WTC11 (cell line): Measurements from ENCODE around the gene MBOAT1. TPM values are rescaled to one million over a fixed set of nuclear protein-coding genes. Genes with fewer than 3 reads are reported as not detected.

Experiments used
- ATAC-seq: fragments of 200-7000 bp; cut with Tn5 transposase; 2 replicates; pipeline ENCODE4 v1.10.0; 2021; ENCODE audit warnings: mild to moderate bottlenecking, moderate library complexity
- CTCF ChIA-PET: fragments of 300-600 bp; sonication (Branson Sonifier 250); formaldehyde crosslinking; loops from one replicate; lab custom pipeline; 2021; ENCODE audit warnings: antibody characterized with exemption; lab: Charles Lee
- POLR2A ChIA-PET: fragments of 350-600 bp; sonication (Branson Sonifier 250); formaldehyde crosslinking; loops from one replicate; lab custom pipeline; 2021; ENCODE audit warnings: antibody characterized with exemption; lab: Charles Lee
- DNase-seq: peaks from one replicate; pipeline ENCODE4 v3.0.0; 2021; ENCODE audit warnings: low spot score
- H3K27ac Mint-ChIP-seq: 2 replicates; pipeline ENCODE4 v1.8.0; 2021; ENCODE audit warnings: mixed read lengths
- H3K27me3 Mint-ChIP-seq: 2 replicates; pipeline ENCODE4 v1.8.0; 2021; ENCODE audit warnings: low read depth, mild to moderate bottlenecking, moderate library complexity, mixed read lengths
- H3K36me3 Mint-ChIP-seq: 2 replicates; pipeline ENCODE4 v1.8.0; 2021; ENCODE audit warnings: mixed read lengths
- H3K4me1 Mint-ChIP-seq: 2 replicates; pipeline ENCODE4 v1.8.0; 2022; ENCODE audit warnings: mixed read lengths
- H3K4me3 Mint-ChIP-seq: 2 replicates; pipeline ENCODE4 v1.8.0; 2021; ENCODE audit warnings: mild to moderate bottlenecking, moderate library complexity, mixed read lengths
- H3K9me3 Mint-ChIP-seq: 2 replicates; pipeline ENCODE4 v1.8.0; 2021; ENCODE audit warnings: mixed read lengths
- ATF1 ChIP-seq: sonication (generic); formaldehyde crosslinking; IDR thresholded peaks from 2 replicates; pipeline ENCODE4 v1.8.1; 2023; ENCODE audit warnings: mild to moderate bottlenecking, moderate library complexity, missing genetic modification reagents
- ATF2 ChIP-seq: sonication (generic); formaldehyde crosslinking; IDR thresholded peaks from 2 replicates; pipeline ENCODE4 v1.8.1; 2022; ENCODE audit warnings: low read depth, missing genetic modification reagents, borderline replicate concordance
- ATF6 ChIP-seq: sonication (generic); formaldehyde crosslinking; IDR thresholded peaks from 2 replicates; pipeline ENCODE4 v1.8.1; 2023; ENCODE audit warnings: mild to moderate bottlenecking, missing genetic modification reagents
- ELF4 ChIP-seq: sonication (generic); formaldehyde crosslinking; IDR thresholded peaks from 2 replicates; pipeline ENCODE4 v1.8.1; 2022; ENCODE audit warnings: low read depth, mild to moderate bottlenecking, moderate library complexity, missing genetic modification reagents
- ETV6 ChIP-seq: sonication (generic); formaldehyde crosslinking; IDR thresholded peaks from 2 replicates; pipeline ENCODE4 v1.8.1; 2022; ENCODE audit warnings: mild to moderate bottlenecking, missing genetic modification reagents
- FOXJ3 ChIP-seq: sonication (generic); formaldehyde crosslinking; IDR thresholded peaks from 2 replicates; pipeline ENCODE4 v1.9.0; 2021; ENCODE audit warnings: missing genetic modification reagents, mild to moderate bottlenecking, borderline replicate concordance
- GABPB1 ChIP-seq: sonication (generic); formaldehyde crosslinking; IDR thresholded peaks from 2 replicates; pipeline ENCODE4 v1.8.1; 2023; ENCODE audit warnings: mild to moderate bottlenecking, missing genetic modification reagents
- NFATC4 ChIP-seq: fragments of 250-450 bp; sonication (Bioruptor Pico); IDR thresholded peaks from 2 replicates; pipeline ENCODE4 v1.9.0; 2021; ENCODE audit warnings: mild to moderate bottlenecking
- NFE2L1 ChIP-seq: sonication (generic); formaldehyde crosslinking; IDR thresholded peaks from 2 replicates; pipeline ENCODE4 v1.8.1; 2023; ENCODE audit warnings: missing genetic modification reagents
- NR3C1 ChIP-seq: sonication (generic); formaldehyde crosslinking; conservative IDR thresholded peaks from 2 replicates; pipeline ENCODE4 v1.8.1; 2023; ENCODE audit warnings: low read depth, mild to moderate bottlenecking, missing genetic modification reagents
- PRRX2 ChIP-seq: fragments of 250-450 bp; sonication (Bioruptor Pico); IDR thresholded peaks from 2 replicates; pipeline ENCODE4 v1.8.0; 2021; ENCODE audit warnings: mild to moderate bottlenecking
- SP1 ChIP-seq: sonication (generic); formaldehyde crosslinking; conservative IDR thresholded peaks from 2 replicates; pipeline ENCODE4 v1.8.1; 2022; ENCODE audit warnings: missing genetic modification reagents
- TP53 ChIP-seq: sonication (generic); formaldehyde crosslinking; IDR thresholded peaks from 2 replicates; pipeline ENCODE4 v1.8.1; 2023; ENCODE audit warnings: mild to moderate bottlenecking, missing genetic modification reagents
- USF1 ChIP-seq: sonication (generic); formaldehyde crosslinking; IDR thresholded peaks from 2 replicates; pipeline ENCODE4 v1.8.0; 2022; ENCODE audit warnings: mild to moderate bottlenecking, missing genetic modification reagents
- ZBTB43 ChIP-seq: sonication (generic); formaldehyde crosslinking; IDR thresholded peaks from 2 replicates; pipeline ENCODE4 v1.8.1; 2023; ENCODE audit warnings: mild to moderate bottlenecking, missing genetic modification reagents
- ZNF219 ChIP-seq: sonication (generic); formaldehyde crosslinking; IDR thresholded peaks from 2 replicates; pipeline ENCODE4 v1.8.0; 2023; ENCODE audit warnings: missing genetic modification reagents, mild to moderate bottlenecking, borderline replicate concordance
- ZNF281 ChIP-seq: sonication (generic); formaldehyde crosslinking; IDR thresholded peaks from 2 replicates; pipeline ENCODE4 v1.8.0; 2023; ENCODE audit warnings: mild to moderate bottlenecking, missing genetic modification reagents
- ZNF317 ChIP-seq: sonication (generic); formaldehyde crosslinking; IDR thresholded peaks from 2 replicates; pipeline ENCODE4 v1.8.1; 2023; ENCODE audit warnings: low read depth, mild to moderate bottlenecking, moderate library complexity, missing genetic modification reagents, borderline replicate concordance
- ZNF416 ChIP-seq: fragments of 250-450 bp; sonication (Bioruptor Pico); IDR thresholded peaks from 2 replicates; pipeline ENCODE4 v1.9.0; 2021; ENCODE audit warnings: mild to moderate bottlenecking, inconsistent platforms
- ZNF423 ChIP-seq: fragments of 250-450 bp; sonication (Bioruptor Pico); IDR thresholded peaks from 2 replicates; pipeline ENCODE4 v2.1.2; 2022; ENCODE audit warnings: mild to moderate bottlenecking, moderate library complexity
- ZNF425 ChIP-seq: fragments of 250-450 bp; sonication (Bioruptor Pico); conservative IDR thresholded peaks from 2 replicates; pipeline ENCODE4 v1.9.0; 2021; ENCODE audit warnings: mild to moderate bottlenecking
- ZSCAN18 ChIP-seq: fragments of 250-450 bp; sonication (Bioruptor Pico); IDR thresholded peaks from 2 replicates; pipeline ENCODE4 v2.1.2; 2022; ENCODE audit warnings: mild to moderate bottlenecking, moderate library complexity
- total RNA-seq: library from RNA; stranded (reverse); gene quantifications from 3 replicates; pipeline ENCODE4 v1.2.3, GENCODE V29; 2021

MBOAT1 gene
- total RNA-seq, 1 experiment from 2014 or later, result 22.9 TPM

GRCh38 chr6:20085817-20086216, 126.5 kb downstream of the MBOAT1 start (continued):
- TF ChIP-seq ZNF317 (CRISPR knock-in tag), result no peak
- TF ChIP-seq ZBTB43, result no peak
- TF ChIP-seq SP1, result no peak
- no peak for TF ChIP-seq ZNF423 (CRISPR knock-in tag)

- H3K36me3 Mint-ChIP-seq, result peaks cover 3% of the 10 kb centered on the region
- TF ChIP-seq ZBTB43, result no peak
- no peak for TF ChIP-seq NFE2L1 (CRISPR knock-in tag)
- TF ChIP-seq PRRX2 (CRISPR knock-in tag), result no peak
- no peak for TF ChIP-seq ELF4 (CRISPR knock-in tag)
- TF ChIP-seq ZNF281 (CRISPR knock-in tag), result no peak
- no peak for TF ChIP-seq ATF2 (CRISPR knock-in tag)
- no peak for TF ChIP-seq ATF1 (CRISPR knock-in tag)
- no peak for TF ChIP-seq GABPB1
- no peak for TF ChIP-seq ZNF219 (CRISPR knock-in tag)
- no peak for TF ChIP-seq ETV6 (CRISPR knock-in tag)
- TF ChIP-seq USF1, result no peak
- no peak for TF ChIP-seq ZNF416 (CRISPR knock-in tag)
- TF ChIP-seq FOXJ3 (CRISPR knock-in tag), result no peak
- TF ChIP-seq NR3C1, result no peak
- no peak for TF ChIP-seq ATF6 (CRISPR knock-in tag)
- no peak for TF ChIP-seq TP53
- no peak for TF ChIP-seq ZNF425 (CRISPR knock-in tag)
- no peak for TF ChIP-seq NFATC4 (CRISPR knock-in tag)
- no peak for TF ChIP-seq ZSCAN18
- ChIA-PET POLR2A (no interaction called here), CTCF (no interaction called here)
- no peaks in the 10 kb centered on the region for H3K4me1 Mint-ChIP-seq
- no peak overlapping the region for H3K27ac Mint-ChIP-seq
- no peaks in the 10 kb centered on the region for H3K27me3 Mint-ChIP-seq
- DNase-seq (no peak), ATAC-seq (no peak)
- H3K9me3 Mint-ChIP-seq, result peaks cover 11% of the 10 kb centered on the region
- no peak overlapping the region for H3K4me3 Mint-ChIP-seq
Measured at GRCh38 chr6:20084411-20084810, 127.9 kb downstream of the MBOAT1 start.
